Activated gamma-delta T cell treated with anti-CD3 and anti-CD28 coated beads, Interleukin-2, amount 50 U/mL, for 16 hours (primary cell): ENCODE measurements around the gene NDUFS3.

Experiments used
- DNase-seq: peaks from one replicate; pipeline ENCODE4 v3.0.0-alpha.2; 2020; ENCODE audit warnings: low read depth

The NDUFS3 gene

DNA sequence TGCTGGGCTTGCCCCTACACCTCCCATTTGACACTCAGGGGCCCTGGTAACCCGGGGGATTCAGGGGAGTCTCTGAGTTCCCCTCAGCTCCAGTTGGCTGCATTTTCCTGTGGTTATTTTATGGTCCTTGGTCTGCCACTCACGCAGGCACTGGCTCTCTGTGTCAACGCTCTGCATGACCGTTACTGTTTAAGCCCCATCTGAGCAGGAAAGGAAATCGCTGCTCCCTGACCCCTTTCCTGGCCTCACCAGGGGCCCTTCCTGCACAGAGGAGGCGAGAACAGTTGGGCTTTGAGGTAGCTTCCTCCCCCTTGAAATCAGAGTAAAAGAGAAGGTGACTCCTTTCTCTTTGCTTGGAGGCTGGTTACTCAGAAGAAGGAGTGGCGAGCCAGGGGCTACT is 12.9 kb downstream of the NDUFS3 start:
- DNase-seq: no peak

DNA sequence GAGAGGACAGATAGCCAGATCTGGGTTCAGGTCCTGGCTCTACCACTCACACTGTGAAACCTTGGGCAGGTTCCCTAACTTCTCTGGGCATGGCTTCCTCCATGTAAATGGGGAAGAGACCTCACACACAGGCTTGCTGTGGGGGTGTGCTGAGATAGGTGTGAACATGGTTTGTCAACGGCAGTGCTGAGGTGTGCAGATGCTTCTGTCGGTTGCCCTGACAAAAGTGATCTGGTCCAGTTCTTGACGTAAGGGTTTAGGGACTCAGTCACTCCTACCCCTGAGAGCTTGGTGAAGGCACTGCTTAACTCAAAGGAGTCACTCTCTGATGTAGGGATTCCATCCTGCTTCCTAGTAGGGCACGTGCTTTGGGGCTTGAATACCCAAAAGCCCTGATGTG is 13.4 kb downstream of the NDUFS3 start:
- DNase-seq: no peak

DNA sequence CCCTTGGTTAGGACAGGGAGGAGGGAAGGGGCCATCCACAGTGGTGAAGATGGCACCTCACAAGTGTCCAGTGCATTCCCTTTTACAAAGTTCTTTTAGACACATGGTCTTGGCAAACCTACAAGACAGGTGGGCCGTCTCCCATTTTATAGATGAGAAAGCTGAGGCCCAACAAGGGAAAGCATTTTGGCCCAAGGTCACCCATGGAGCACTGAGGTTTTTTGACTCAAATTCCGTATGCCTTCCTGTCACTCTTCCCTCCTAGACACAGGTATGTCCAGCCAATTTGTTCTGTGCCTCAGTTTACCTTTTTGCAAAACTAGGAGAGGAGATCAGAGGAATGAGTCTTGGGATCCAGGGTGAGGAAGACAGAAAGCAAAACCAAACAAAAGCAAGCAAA is 14.1 kb downstream of the NDUFS3 start:
- DNase-seq: no peak

DNA sequence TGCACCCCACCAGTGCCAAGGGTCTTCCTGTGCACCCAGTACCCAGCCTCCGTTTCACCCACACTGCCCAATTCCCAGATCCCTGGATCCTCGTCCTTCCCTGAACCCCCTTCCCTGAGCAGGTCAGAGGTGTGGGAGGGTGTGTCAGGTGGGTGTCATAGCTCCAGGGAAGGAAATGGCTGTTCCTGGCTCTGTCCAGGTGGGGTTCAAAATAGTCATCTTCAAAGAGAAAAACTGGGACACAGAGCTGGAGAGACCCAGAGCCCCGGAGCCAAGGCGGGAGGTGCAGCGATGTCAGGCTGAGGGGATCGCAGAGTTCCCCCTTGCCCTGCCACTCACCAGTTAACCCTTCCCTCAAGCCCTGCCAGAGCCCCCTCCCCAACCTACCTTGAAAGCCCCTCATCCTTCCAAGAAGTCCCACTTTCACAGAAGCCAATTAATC is 14.6 kb downstream of the NDUFS3 start:
- no peak for DNase-seq

DNA sequence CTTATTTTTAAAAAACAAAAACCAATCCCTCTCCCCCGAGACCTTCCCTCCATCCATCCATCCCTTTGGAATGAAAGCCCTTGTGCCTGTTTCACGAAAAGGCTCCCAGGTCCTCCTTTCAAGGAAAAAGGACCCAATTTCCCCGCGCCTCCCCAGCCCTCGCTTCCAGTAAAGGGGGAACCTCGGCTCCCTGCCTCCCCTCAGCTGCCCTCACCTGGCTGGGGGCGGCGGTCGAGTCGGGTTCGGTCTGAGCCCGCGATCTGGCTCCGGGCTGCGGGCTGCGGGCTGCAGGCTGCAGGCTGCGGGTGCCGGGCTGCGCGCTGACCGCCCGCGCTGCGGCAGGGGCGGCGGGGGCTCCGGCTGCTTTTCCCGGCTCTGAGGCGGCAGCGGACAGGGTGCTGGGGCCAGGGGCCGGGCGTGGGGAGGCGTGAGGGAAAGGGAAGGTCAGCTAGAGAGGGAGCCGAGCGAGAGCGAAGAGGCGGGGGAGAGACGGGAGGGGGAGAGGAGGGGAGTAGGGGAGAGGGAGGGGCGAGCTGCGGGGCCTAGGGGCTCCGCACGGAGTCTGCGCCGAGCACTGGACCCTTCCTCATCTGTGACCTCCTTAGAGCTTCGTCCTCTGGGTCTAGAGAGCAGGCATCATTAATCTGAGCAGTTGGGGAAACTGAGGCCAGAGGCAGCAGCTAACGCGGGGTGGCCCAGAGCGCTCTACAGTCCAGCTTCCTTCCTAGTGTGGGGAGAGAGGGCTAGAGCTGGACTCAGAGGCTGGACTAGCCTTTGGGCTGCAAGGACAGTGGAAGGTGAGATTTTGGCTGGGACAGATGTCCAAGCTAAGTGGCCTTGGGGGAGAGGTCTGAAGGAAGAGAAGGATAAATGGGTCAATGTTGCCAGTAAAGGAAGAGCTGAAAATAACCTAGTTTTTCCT is 15.3 kb downstream of the NDUFS3 start, which contains the start of gene C1QTNF4:
Gene C1QTNF4, minus strand, starts transcription at position 478 of the 922 bp plus-strand sequence. CDS start 3,601 bp downstream, outside the sequence.
- DNase-seq: no peak

DNA sequence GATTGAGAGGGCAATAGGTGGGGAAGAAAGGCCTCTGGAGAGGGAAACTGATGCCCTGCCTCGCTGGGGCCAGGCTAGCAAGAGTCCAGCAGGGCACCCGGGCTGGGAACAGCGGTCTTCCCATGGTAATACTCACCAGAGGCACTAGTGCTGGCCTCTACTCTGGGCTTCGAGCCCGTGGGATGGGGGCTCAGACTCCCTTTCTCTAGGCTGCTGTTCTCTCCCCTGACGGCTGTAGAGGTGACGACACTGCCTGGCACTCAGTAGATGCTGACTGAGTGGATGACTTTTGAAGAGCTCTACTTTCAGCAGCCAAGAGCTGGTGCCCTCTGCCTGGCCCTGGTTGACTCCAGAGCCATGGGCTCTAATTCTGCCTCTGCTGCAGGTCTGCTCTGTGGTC is 16.2 kb downstream of the NDUFS3 start:
- DNase-seq: no peak

DNA sequence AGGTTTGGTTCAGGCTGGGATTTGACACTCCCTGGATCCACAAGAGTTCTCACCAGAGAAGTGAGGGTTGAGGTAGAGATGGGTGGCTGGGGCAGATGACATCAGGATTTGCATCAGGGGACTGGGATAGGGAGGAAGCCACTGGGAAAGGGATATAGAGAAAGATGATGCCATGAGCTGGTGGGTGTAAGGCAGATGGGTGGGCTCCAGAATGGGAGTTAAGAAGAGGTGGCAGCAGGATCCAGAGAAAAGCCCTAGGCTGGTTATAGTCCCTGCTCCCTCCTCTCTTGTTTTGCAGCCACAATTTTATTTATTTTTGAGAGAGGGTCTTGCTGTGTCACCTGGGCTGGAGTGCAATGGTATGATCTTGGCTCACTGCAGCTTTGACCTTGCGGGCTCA is 17.1 kb downstream of the NDUFS3 start:
- DNase-seq: no peak

DNA sequence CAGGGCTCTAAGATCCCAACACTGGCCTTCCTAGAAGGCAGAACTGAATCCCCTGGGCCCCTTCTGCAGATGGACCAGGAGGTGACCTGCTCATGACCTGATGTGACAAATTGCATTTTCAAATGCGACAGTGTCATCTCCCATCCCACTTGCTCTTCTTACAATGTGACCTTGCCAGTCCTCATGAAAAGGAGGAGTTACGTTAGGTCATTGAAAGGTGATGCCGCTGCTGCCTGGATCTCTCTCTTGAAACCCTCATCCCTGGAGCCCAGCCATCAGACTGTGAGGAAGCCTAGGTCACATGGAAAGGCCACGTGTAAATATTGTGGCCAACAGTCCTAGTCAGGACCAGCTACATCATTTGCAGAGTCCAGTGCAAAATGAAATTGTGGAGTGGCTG is 21.0 kb downstream of the NDUFS3 start:
- DNase-seq: no peak

DNA sequence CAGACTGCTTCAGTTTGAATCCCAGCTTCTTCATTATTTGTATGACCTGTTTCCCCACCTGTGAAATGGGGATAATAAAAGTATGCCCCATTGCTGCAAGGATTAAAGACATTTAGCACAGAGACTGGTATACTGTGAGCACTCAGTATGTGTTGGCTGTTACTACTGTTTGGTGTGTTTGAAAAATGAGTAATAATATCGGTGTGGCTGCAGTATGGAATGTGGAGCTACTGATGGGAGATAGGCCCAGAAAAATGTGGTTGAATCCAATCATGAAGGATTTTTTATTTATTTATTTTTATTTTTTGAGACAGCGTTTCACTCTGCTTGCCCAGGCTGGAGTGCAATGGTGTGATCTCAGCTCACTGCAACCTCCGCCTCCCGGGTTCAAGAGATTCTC is 24.4 kb downstream of the NDUFS3 start:
- no peak for DNase-seq

DNA sequence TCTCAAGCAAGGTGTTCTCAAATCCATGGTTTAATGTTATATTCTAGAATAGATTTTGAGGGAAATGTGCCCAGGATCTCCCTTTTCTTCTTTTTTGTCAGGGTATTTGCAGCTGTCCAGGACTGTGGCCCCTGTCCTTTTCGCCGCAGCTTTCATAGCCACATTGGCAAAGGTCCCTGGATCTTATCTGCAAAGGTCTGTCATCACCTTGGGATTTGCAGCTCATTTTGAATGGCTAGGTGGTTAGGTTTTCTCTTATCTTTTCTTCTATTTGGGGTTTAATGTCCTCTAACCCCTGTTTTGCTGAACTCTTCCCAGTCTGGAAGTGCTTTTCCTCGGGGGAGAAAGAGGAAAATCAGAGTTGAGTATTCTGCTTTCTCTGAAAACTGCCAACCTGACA is 27.0 kb downstream of the NDUFS3 start:
- DNase-seq: no peak

DNA sequence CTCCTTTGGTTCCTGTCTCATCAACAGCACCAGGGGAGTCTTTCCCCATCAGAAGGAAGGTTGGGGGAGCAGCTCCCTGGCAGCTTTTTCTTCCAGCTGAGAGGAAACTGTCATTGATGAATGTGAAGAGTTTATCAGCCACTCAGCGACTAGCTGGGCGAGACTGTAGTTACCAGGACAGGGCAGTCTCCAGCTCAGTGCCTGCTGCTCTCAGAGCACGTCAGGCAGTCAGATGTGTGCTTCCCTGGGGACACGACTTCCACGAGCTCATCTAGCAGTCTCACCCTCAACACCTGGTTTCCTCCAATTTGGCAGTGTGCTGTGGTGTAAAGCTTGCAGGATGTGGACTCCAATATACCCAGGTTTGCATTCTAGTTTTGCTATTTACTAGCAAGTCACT is 27.9 kb downstream of the NDUFS3 start:
- DNase-seq: no peak

DNA sequence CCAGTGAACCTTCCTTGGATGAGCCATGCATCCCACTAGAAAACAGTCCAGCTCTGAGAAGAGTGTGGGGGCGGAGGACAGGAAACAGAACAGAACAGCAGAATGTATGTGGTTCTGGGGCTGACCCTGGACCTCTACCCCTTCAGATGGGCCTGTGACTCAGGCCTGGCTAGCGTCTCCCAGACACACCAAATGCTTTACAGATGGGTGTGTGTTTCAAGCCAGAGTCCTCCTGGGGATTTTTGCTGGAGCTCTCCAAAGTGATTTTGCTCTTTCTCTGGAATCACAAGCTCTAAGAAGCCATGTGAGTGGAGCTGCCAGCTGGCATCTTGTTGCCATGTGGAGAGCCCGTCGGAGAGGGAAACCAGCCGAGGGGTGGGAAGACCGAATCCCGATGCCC is 28.5 kb downstream of the NDUFS3 start:
- no peak for DNase-seq

DNA sequence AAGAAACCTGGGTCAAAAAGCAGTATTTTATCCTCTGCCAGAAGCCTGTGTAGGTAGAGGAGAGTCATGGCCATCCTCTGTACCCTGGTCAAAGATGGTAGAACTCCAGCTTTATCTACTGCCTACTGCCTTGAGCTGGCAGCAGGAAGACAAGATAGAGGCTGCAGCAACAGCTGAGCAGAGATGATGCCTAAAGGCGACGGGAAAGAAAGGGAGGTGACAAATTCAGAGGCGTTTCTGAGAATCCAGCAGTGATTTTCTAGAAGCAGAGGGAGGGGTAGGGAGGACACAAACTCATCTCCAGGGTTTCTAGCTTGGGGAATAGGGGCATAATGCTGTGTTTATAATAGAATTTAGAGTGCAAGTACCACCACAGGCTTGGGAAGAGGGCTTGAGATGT is 30.8 kb downstream of the NDUFS3 start:
- DNase-seq: no peak

DNA sequence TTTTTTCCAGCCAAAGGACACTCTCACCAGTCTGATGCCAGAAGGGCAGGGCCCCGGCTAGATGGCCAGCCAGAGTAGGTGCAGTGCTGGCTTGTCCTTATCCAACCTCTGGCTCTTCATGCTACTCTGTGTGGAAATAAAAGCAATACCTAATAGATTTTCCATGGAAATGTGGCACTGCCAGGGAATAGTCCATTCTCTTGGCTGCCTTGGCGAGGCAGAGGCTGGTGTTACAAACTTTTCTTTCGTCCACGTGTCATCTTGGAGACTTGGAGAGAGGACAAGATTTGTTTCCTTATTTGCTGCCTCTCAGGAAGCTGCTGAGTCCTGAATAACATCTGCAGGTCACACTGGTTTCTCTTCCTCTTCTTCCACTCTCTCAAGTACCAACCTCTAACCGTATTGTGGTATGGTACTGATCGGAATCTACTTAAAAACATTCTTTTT is 32.5 kb downstream of the NDUFS3 start:
- DNase-seq: no peak

DNA sequence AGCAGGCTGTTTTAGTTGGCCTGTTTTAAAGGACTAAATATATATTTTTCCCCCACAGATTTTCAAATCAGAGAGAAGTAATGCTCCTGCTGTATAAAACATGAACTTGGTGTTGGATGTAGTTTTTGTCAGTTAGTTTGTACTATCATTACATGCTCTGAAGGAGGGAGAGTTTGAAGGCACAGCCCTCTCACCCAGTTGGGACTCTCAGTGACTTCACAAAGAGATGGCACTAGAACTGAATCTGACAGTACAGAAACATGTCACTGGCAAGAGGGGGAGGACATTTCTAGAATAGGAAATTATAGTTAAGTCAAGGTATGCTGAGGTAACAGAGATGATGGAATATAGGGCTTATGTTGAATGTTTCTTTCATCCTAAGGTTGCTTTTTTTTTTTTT is 36.4 kb downstream of the NDUFS3 start:
- DNase-seq: no peak

DNA sequence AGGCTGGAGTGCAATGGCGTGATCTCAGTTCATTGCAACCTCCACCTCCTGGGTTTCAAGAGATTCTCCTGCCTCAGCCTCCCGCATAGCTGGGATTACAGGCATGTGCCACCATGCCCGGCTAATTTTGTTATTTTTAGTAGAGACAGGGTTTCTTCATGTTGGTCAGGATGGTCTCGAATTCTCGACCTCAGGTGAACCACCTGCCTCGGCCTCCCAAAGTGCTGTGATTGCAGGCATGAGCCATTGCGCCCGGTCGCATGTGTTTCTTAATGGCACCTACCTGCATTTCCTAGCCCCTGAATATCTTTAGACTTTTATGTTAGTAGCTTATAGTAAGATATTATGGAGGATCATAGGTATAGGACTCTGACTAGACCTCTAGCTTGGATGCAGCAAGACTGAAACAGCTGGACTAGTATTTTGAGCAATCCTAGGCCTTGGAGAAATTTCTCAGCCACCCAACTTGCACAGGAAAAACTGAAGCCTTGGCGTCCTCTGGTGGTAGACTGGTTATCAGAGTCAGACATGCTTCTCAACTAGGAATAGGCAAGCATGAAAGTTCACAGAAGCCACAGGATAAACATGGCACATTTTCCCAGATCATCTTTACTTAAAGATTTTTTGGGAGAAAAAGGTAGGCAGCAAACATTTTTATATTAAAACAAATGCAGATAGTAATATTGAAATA is 38.0 kb downstream of the NDUFS3 start:
- DNase-seq: no peak

DNA sequence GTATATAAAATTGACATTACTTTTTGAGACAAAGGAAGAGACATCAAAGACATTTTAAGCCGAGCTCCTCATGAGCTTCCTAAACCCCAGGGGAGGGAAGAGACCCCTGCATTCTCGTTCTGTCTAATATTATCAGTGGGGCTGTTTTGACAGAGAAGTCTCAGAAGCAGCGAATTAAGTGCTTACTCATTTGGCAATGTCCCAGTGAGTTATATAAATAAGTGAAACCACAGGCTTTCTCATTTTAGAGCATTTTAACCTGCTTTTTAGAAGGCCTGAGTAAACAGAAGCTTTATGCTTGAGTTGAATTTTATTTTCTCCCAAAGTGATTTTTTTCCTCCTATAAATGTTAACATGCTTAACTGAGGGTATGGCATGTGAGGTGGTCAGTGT is 38.5 kb downstream of the NDUFS3 start:
- DNase-seq: no peak

DNA sequence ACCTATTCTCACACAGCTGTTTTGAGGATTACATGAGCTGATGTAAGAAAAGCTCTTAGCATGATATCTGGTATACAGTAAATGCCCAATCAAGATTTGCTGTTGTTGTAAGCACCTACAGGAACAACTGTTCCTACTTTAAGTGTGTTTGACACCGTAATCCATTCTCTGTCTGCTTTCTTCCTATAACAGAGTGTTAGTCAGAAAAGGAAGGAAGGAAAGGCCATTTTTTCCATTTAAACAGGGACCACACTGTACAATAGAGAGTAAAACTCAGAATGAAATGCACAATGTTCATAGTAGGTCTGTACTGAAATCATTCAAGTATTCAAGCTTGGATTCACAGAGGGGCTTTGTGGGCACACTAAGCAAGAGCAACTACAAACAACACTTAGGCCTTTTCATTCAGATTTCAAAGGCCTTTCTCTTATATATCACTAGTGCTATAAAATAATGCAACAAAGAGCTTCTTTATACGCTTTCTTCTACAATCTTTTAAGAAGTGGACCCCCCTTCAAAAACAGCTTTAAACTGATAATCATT is 42.0 kb downstream of the NDUFS3 start:
- no peak for DNase-seq

DNA sequence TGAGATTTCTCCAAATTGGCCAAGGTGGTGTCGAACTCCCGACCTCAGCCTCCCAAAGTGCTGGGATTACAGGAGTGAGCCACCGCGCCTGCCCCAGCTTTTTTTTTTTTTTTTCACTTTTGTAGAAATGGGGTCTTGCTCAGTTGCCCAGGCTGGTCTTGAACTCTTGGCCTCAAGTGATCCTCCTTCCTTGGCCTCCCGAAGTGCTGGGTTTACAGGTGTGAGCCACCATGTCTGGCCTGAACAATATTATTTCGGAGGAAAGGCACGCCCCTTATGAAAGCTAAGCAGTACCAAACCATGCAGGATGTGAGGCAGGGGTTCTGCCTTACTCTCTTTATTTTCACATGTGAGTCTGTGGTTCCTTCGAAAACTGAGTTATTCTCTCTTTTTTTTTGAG is 47.4 kb downstream of the NDUFS3 start:
- DNase-seq: no peak

DNA sequence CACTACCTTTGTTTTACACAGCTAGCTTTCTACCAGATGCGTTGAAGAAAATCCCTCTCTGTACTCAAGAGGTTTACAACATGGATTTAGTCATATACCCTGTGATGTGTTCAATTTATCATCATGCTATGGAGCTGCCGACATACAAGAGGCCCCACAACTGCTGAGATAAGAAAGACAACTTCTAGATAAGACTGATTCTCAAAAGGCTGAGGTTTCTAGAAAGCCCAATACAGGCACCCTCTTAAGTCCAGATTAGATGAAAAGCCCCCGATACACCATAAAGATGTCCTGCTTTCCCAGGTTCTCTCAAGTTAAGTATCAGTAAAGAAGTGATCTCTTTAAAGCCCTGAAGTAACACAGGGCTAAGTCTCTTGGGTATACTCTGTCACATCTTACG is 49.2 kb downstream of the NDUFS3 start:
- no peak for DNase-seq

DNA sequence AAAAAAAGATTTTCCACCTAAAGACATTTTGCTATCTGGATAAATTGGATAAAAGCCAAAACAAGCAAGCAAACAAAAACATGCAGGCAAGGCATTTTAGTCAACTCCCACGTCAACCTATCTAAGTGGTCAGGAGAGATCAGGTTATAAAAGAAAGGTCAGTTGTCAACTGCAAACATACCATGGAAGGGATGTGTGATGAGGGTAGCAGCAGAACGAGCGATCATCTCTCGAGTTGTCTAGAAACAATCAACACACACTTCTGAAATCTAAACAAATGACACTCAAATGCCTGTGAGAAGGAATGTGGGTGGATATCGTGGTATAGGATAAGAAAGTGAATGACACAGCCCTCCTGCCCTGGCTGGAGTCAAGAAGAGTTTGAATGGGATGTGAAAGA is 52.6 kb downstream of the NDUFS3 start:
- no peak for DNase-seq
